ENCODE results near the gene PIGR. TPM values are rescaled to one million over a fixed set of nuclear protein-coding genes. Genes with fewer than 3 reads are reported as not detected.

The PIGR gene
- total and polyA plus RNA-seq, 2 of the 8 experiments (the other 6 are each of a cell fraction or from before 2014, with no cell fraction given) = not detected

DNA sequence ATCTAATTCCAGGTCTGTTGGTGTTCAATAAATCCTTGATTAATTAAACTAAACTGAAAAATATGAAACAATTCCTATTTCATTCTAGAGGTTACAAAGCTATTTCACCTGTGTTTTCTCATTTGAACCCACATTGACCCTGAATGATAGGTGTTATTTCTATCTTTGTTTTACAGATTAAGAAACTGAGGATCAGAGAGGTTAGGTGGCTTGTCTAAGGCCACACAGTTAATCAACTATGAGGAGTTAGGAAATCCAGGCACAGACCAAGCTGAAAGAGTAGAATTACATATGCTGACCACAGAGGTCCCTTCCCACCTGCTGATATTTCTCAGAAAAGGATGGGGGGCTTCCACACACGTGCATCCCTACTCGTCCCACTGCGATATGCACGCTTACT is 487 bp downstream of the PIGR start (continued):
- TF ChIP-seq, protein P1, sequence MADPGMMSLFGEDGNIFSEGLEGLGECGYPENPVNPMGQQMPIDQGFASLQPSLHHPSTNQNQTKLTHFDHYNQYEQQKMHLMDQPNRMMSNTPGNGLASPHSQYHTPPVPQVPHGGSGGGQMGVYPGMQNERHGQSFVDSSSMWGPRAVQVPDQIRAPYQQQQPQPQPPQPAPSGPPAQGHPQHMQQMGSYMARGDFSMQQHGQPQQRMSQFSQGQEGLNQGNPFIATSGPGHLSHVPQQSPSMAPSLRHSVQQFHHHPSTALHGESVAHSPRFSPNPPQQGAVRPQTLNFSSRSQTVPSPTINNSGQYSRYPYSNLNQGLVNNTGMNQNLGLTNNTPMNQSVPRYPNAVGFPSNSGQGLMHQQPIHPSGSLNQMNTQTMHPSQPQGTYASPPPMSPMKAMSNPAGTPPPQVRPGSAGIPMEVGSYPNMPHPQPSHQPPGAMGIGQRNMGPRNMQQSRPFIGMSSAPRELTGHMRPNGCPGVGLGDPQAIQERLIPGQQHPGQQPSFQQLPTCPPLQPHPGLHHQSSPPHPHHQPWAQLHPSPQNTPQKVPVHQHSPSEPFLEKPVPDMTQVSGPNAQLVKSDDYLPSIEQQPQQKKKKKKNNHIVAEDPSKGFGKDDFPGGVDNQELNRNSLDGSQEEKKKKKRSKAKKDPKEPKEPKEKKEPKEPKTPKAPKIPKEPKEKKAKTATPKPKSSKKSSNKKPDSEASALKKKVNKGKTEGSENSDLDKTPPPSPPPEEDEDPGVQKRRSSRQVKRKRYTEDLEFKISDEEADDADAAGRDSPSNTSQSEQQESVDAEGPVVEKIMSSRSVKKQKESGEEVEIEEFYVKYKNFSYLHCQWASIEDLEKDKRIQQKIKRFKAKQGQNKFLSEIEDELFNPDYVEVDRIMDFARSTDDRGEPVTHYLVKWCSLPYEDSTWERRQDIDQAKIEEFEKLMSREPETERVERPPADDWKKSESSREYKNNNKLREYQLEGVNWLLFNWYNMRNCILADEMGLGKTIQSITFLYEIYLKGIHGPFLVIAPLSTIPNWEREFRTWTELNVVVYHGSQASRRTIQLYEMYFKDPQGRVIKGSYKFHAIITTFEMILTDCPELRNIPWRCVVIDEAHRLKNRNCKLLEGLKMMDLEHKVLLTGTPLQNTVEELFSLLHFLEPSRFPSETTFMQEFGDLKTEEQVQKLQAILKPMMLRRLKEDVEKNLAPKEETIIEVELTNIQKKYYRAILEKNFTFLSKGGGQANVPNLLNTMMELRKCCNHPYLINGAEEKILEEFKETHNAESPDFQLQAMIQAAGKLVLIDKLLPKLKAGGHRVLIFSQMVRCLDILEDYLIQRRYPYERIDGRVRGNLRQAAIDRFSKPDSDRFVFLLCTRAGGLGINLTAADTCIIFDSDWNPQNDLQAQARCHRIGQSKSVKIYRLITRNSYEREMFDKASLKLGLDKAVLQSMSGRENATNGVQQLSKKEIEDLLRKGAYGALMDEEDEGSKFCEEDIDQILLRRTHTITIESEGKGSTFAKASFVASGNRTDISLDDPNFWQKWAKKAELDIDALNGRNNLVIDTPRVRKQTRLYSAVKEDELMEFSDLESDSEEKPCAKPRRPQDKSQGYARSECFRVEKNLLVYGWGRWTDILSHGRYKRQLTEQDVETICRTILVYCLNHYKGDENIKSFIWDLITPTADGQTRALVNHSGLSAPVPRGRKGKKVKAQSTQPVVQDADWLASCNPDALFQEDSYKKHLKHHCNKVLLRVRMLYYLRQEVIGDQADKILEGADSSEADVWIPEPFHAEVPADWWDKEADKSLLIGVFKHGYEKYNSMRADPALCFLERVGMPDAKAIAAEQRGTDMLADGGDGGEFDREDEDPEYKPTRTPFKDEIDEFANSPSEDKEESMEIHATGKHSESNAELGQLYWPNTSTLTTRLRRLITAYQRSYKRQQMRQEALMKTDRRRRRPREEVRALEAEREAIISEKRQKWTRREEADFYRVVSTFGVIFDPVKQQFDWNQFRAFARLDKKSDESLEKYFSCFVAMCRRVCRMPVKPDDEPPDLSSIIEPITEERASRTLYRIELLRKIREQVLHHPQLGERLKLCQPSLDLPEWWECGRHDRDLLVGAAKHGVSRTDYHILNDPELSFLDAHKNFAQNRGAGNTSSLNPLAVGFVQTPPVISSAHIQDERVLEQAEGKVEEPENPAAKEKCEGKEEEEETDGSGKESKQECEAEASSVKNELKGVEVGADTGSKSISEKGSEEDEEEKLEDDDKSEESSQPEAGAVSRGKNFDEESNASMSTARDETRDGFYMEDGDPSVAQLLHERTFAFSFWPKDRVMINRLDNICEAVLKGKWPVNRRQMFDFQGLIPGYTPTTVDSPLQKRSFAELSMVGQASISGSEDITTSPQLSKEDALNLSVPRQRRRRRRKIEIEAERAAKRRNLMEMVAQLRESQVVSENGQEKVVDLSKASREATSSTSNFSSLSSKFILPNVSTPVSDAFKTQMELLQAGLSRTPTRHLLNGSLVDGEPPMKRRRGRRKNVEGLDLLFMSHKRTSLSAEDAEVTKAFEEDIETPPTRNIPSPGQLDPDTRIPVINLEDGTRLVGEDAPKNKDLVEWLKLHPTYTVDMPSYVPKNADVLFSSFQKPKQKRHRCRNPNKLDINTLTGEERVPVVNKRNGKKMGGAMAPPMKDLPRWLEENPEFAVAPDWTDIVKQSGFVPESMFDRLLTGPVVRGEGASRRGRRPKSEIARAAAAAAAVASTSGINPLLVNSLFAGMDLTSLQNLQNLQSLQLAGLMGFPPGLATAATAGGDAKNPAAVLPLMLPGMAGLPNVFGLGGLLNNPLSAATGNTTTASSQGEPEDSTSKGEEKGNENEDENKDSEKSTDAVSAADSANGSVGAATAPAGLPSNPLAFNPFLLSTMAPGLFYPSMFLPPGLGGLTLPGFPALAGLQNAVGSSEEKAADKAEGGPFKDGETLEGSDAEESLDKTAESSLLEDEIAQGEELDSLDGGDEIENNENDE (IDR thresholded peaks at IDR 0.05; ENCODE audit: insufficient replicate concordance, low read length) = no peak
- TF ChIP-seq SIN3A (conservative IDR thresholded peaks at IDR 0.05 in 1 of 2, IDR thresholded peaks at IDR 0.05 in 1 of 2; ENCODE audit: low read depth in 1 of 2, low read length in 2 of 2) = no peak
- TF ChIP-seq, protein P2, sequence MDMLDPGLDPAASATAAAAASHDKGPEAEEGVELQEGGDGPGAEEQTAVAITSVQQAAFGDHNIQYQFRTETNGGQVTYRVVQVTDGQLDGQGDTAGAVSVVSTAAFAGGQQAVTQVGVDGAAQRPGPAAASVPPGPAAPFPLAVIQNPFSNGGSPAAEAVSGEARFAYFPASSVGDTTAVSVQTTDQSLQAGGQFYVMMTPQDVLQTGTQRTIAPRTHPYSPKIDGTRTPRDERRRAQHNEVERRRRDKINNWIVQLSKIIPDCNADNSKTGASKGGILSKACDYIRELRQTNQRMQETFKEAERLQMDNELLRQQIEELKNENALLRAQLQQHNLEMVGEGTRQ (IDR thresholded peaks at IDR 0.05; ENCODE audit: low read length) = no peak
